ENCODE measurements around the gene DEFB108B. TPM values are rescaled to one million over a fixed set of nuclear protein-coding genes. Genes with fewer than 3 reads are reported as not detected.
"Not testable (repeated sequence)": the region's sequence is repeated elsewhere in the genome, so short reads cannot be mapped to it uniquely, and the experiment has no call there.

The DEFB108B gene
- total RNA-seq, 1 donor from 2014 or later, result not detected

DNA sequence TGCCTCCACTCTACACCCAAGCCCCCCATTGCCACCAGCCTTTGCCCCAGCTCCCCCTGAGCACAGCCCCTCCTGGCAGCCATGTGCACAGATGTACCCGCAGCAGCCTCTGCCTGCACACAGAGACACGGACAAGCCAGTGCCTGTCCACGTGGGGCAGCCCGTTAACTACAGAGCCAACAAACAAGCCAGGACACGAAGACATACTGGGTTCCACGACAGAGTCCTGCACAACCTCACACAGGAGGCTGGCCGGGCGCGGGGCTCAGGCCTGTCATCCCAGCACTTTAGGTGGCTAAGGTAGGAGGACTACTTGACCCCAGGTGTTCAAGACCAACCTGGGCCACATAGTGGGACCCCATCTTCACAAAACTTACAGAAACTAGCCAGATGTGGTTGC lies 36.2 kb upstream of the DEFB108B start:
- not testable (repeated sequence) for DNase-seq (ENCODE audit: extremely low spot score, unreplicated experiment); H3K27ac Mint-ChIP-seq; H3K36me3 Mint-ChIP-seq; H3K4me3 Mint-ChIP-seq; H3K27me3 Mint-ChIP-seq; H3K4me1 Mint-ChIP-seq (ENCODE audit: unreplicated experiment); H3K9me3 Mint-ChIP-seq

DNA sequence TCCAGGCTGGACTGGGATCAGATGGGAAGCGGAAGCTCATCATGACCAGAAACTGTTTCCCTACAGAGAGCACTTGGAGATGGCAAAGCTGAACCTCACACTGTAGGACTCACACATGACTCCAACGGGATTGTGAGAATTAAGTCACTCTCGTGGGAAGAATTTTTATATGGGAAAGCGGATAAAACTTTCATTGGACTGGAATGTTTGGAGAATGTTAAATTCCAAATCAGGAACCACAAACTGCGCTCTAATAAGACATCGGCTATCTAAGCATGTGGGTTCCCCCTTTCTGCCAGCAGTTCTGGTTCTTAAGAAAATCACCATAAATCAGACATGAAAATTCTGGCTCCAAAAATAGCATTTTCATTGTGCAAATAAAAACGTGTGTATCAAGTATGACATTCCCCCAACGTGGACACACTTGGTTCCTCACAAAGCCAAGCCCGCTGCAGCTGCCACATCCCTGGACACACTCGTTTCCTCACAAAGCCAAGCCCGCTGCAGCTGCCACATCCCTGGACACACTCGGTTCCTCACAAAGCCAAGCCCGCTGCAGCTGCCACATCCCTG lies 33.4 kb upstream of the DEFB108B start:
- not testable (repeated sequence) for DNase-seq (ENCODE audit: extremely low spot score, unreplicated experiment); H3K4me1 Mint-ChIP-seq (ENCODE audit: unreplicated experiment); H3K4me3 Mint-ChIP-seq; H3K27ac Mint-ChIP-seq; H3K36me3 Mint-ChIP-seq; H3K27me3 Mint-ChIP-seq; H3K9me3 Mint-ChIP-seq

DNA sequence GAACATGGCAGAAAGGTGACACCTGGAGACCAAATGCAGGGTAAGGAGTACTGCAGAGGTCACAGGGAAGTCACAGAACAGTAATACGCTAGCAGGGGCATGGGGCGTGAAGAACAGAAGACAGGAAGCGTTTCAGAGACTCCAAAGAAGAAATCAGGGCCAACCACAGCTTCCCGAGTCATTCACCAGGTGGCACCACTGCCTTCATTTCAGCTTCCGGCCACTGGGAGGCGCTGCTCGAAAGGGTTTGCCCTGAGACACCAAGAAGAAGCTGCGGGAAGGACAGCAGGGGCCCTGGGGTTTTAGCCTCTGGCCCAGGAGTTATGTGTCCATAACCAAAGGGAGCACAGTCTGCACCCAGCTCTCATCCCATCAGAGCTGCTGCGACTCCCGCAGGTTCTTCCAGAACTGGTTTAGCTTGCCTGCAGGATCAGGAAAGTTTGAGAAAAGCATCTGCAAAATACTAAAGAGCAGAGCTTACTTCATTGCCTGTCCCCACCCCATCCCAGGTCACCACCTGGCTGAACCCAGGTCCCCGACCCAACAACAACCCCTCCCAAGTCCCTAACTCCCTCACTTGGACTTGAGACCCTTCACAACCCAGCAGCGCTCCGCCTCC lies 32.6 kb upstream of the DEFB108B start:
- DNase-seq (ENCODE audit: extremely low spot score, unreplicated experiment); H3K36me3 Mint-ChIP-seq; H3K27me3 Mint-ChIP-seq; H3K9me3 Mint-ChIP-seq; H3K27ac Mint-ChIP-seq; H3K4me1 Mint-ChIP-seq (ENCODE audit: unreplicated experiment); H3K4me3 Mint-ChIP-seq: not testable (repeated sequence)
- TF ChIP-seq, protein P1, sequence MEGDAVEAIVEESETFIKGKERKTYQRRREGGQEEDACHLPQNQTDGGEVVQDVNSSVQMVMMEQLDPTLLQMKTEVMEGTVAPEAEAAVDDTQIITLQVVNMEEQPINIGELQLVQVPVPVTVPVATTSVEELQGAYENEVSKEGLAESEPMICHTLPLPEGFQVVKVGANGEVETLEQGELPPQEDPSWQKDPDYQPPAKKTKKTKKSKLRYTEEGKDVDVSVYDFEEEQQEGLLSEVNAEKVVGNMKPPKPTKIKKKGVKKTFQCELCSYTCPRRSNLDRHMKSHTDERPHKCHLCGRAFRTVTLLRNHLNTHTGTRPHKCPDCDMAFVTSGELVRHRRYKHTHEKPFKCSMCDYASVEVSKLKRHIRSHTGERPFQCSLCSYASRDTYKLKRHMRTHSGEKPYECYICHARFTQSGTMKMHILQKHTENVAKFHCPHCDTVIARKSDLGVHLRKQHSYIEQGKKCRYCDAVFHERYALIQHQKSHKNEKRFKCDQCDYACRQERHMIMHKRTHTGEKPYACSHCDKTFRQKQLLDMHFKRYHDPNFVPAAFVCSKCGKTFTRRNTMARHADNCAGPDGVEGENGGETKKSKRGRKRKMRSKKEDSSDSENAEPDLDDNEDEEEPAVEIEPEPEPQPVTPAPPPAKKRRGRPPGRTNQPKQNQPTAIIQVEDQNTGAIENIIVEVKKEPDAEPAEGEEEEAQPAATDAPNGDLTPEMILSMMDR (conservative IDR thresholded peaks at IDR 0.05), result peak; percentile 69

DNA sequence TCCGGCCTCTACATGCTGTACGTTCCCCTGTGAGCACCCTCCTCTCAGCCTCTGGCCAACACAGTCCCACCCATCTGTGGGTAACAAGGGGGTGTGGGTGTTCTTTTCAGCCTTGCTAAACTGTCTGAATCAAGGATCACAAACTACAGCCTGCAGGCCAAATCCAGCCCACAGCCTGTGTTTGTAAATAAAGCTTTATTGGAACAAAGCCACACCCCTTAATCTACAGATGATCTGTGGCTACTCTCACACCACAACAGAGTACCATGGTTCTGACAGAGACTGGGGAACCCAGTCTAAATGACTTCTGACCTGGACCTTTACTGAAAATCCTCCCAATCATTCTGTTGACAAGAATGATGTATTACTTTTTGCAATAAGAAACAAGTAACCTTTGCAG lies 32.0 kb upstream of the DEFB108B start:
- H3K4me3 Mint-ChIP-seq; DNase-seq (ENCODE audit: extremely low spot score, unreplicated experiment); H3K4me1 Mint-ChIP-seq (ENCODE audit: unreplicated experiment); H3K27me3 Mint-ChIP-seq; H3K36me3 Mint-ChIP-seq; H3K27ac Mint-ChIP-seq; H3K9me3 Mint-ChIP-seq: not testable (repeated sequence)

DNA sequence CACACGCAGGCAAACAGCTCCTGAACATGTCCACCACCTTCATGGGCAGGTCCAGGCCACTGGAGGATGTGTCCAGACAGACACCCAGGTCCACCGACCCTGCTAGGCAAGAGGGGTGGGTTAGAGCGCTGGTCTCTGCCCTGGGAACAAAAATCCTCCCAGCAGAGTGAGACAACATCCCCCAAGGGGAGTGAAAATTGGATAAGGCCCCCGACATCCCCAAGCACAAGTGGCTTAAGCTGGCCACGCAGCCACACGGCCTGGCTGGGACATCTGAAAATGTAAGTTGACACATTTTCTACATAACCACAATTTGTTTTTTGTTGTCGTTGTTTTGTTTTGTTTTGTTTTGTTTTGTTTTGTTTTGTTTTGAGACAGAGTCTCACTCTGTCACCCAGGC lies 30.1 kb upstream of the DEFB108B start:
- H3K27me3 Mint-ChIP-seq; H3K27ac Mint-ChIP-seq; H3K9me3 Mint-ChIP-seq; H3K4me3 Mint-ChIP-seq; H3K4me1 Mint-ChIP-seq (ENCODE audit: unreplicated experiment); H3K36me3 Mint-ChIP-seq; DNase-seq (ENCODE audit: extremely low spot score, unreplicated experiment): not testable (repeated sequence)

DNA sequence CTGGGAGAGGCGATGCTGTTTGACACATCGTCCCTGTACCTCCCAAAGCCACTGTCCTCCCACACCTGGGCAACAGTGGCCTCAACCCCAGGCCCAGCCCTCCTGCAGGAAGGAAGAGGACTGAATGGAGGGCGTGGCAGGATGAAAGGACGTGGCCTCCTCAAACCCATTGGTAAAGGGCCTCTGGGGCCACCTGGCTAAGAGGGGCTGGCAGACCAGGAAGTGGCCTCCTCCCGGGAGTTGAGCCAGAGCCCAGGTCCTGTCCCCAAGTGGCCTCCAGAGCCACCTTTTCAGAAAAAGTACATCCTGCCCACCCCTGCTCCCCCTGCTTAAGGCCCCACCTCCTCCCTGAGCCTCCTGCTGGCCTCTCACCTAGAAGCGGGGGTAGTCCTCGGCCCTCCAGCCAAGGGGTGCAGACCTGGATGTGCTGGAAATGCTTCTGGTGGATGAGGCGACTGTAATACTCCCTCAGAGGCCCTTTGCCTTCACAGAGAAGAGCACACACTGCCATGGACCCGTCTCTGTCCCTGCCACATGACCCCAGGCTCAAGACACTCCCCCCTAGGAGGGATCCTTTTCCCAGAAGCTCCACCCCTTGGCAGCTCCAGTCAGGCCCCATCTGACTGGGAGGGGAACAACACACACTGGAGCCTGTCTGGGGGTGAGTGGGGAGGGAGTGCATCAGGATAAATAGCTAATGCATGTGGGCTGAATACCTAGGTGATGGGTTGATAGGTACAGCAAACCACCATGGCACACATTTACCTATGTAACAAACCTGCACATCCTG lies 28.6 kb upstream of the DEFB108B start:
- H3K4me1 Mint-ChIP-seq (ENCODE audit: unreplicated experiment); H3K36me3 Mint-ChIP-seq; H3K4me3 Mint-ChIP-seq; H3K9me3 Mint-ChIP-seq; DNase-seq (ENCODE audit: extremely low spot score, unreplicated experiment); H3K27me3 Mint-ChIP-seq; H3K27ac Mint-ChIP-seq: not testable (repeated sequence)

DNA sequence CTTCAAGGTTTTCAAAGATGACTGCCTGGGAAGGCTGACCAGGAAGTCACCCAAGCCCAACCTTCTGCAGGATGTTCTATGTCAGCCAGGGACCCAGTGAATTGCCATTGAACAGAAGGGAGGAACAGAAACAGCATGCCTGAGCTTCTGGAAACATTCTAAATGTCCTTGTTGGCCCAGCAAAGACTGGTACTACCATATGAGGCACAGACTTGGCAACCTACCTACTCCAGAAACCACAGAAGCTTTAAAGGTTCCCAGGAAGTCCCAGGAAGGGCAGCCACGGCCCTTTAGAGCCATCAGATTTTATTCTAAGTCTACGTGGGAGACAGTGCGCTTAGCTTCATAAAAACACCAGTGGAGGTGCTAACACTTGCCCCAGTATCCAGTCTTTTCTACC lies 20.5 kb upstream of the DEFB108B start:
- not testable (repeated sequence) for H3K27ac Mint-ChIP-seq; DNase-seq (ENCODE audit: extremely low spot score, unreplicated experiment); H3K9me3 Mint-ChIP-seq; H3K27me3 Mint-ChIP-seq; H3K4me1 Mint-ChIP-seq (ENCODE audit: unreplicated experiment); H3K36me3 Mint-ChIP-seq
- H3K4me3 Mint-ChIP-seq, result peak overlapping the region; percentile 66

DNA sequence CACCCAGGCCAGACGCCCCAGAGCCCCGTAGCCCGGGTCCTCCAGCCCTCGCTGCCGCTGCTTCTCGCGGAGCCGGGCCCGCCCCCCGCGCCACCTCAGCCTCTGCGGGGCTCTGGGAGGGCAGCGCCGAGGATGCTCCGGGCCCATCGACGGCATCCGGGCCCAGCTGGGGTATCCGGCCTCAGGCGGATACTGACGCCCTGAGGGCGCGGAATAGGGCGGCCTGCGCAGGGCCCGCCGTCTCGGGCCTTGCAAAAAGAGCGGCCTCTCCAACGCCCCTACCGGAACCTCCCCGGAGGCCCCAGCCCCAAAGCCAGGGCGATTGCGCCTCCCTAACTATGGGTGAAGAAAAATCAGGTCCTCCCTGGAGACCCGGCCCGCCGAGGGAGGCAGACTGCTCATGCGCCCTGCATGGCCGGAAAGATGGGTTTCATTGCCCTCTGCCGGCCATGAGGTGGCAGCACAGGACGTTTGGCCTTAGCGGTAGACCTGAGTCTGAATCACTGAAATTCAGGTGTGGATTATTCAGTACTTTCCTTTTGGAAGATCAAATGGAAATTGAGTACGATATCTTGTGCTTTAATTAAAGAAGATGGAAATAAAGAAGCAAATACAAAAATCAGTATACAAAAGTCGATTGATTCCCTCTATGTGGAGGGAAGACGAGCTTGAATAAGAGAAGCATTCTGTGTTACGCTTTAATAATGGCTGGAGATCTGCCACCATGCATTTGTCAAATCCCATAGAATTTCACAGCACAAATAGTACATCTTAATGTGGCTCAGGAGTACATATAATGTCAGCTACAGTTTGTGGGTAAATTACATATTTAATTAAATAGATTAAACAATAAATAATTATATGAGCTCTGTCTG lies 19.3 kb upstream of the DEFB108B start:
- H3K9me3 Mint-ChIP-seq; H3K27ac Mint-ChIP-seq; H3K27me3 Mint-ChIP-seq; H3K36me3 Mint-ChIP-seq; H3K4me1 Mint-ChIP-seq (ENCODE audit: unreplicated experiment): not testable (repeated sequence)
- peak overlapping the region; percentile 82 for H3K4me3 Mint-ChIP-seq
- DNase-seq (ENCODE audit: extremely low spot score, unreplicated experiment), result peak; percentile 89
- TF ChIP-seq, protein P1 (conservative IDR thresholded peaks at IDR 0.05), result peak; percentile 76

DNA sequence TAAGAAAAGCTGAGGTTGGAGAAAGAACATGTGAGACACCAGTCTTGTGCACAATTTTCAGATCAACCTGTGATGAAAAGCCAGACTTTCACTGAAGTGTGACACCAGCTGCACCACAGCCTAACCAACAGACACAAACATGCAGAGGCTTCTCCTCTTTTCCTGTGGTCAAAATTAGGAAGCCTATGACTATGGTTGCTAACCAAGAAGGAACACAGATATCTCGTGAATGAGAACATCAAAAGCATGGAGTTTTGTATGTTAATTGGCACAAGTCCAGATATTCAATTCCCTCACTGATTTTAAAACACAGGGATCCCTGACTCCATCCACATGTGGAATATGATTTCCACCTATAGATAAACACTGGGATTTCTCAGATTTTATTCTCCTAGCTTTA lies 11.5 kb upstream of the DEFB108B start:
- not testable (repeated sequence) for DNase-seq (ENCODE audit: extremely low spot score, unreplicated experiment); H3K4me3 Mint-ChIP-seq; H3K27me3 Mint-ChIP-seq; H3K9me3 Mint-ChIP-seq; H3K27ac Mint-ChIP-seq; H3K4me1 Mint-ChIP-seq (ENCODE audit: unreplicated experiment); H3K36me3 Mint-ChIP-seq

DNA sequence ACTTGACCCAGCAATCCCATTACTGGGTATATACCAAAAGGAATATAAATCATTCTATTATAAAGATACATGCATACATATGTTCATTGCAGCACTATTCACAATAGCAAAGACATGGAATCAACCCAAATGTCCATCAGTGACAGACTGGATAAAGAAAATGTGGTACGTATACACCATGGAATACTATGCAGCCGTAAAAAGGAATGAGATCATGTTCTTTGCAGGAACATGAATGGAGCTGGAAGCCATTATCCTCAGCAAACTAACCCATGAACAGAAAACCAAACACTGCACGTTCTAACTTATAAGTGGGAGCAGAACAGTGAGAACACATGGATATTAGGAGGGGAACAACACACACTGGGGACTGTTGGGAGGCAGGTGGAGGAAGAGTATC lies 3.8 kb upstream of the DEFB108B start:
- H3K36me3 Mint-ChIP-seq; H3K9me3 Mint-ChIP-seq; H3K27me3 Mint-ChIP-seq; H3K4me1 Mint-ChIP-seq (ENCODE audit: unreplicated experiment); H3K27ac Mint-ChIP-seq; DNase-seq (ENCODE audit: extremely low spot score, unreplicated experiment); H3K4me3 Mint-ChIP-seq: not testable (repeated sequence)

DNA sequence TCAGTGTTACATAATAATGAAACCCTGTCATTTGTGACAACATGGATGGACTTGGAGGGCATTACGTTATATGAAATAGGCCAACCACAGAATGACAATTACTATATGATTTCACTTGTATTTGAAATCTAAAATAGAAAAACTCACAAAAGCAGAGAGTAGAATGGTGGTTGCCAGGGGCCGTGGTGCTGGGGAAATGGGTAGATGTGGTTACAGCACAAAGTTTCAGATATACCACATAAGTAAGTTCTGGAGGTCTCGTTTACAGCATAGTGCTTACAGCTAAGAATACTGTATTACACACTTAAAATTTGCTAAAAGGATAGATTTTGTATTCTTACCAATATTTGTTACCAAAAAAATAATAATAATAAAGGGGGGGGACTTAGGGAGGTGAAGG lies 3.3 kb upstream of the DEFB108B start:
- DNase-seq (ENCODE audit: extremely low spot score, unreplicated experiment); H3K4me3 Mint-ChIP-seq; H3K27ac Mint-ChIP-seq; H3K36me3 Mint-ChIP-seq; H3K4me1 Mint-ChIP-seq (ENCODE audit: unreplicated experiment); H3K9me3 Mint-ChIP-seq; H3K27me3 Mint-ChIP-seq: not testable (repeated sequence)
